GM18498 (cell line): ENCODE measurements around the gene IFT122.
A peak's percentile ranks its signal among the peaks of the same experiment; 100 is the strongest.

Source experiments
- ATAC-seq: cut with Tn5 transposase; IDR thresholded peaks from one replicate; pipeline ENCODE4 v1.9.1; 2021; ENCODE audit warnings: mild to moderate bottlenecking, moderate library complexity; ENCODE audit not compliant: unreplicated experiment

Gene IFT122

DNA sequence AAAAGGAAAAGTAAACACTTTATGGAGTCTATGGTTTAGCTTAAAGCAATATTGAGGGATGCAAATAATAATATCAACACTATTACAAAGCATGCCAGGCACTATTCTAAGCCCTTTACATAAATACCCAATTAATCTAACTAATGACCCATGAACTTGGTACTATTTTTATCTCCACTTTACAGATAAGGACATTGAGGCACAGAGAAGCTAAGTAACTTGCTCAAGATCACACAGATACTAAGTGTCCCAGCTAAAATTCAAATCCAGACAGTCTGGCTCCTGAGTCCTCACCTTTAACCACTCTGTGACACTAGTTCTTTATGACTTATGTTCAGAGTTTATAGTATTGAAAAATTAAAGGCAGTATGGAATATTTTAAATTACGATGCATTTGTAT is 5.9 kb upstream of the IFT122 start:
- no peak for ATAC-seq

GRCh38 chr3:129435367-129435766 is 4.7 kb upstream of the IFT122 start:
- no peak for ATAC-seq

DNA sequence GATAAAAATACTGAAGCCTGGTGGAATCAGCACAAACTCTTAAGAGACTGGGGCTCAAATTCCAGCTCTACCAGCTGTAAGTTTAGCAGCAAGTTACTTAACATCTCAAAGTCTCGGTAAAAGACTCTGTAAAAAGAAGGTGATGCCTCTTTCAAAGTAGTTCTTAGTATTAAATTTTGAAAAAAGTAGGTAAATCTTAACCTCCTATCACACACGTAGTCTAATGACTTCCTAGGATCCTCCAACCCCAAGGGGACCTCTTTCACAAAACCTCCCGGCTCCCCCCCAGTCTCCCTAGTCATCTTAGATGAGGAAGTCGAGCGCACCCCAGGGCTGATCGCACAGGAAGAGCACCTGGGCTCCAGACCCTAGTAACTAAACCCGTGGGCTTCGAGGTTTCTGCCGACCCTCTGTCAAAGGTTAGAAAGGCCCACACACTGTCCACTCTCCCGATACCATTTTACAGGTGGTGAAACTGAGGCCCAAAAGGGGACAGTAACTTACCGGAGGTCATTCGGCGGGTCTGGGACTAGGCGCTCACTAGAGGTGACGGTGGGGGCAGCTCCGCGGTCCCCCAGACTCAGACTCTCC is 703 bp upstream of the IFT122 start:
- ATAC-seq: peak; percentile 22

- ATAC-seq: no peak
Measured at GRCh38 chr3:129440618-129441190, 680 bp downstream of the IFT122 start.

DNA sequence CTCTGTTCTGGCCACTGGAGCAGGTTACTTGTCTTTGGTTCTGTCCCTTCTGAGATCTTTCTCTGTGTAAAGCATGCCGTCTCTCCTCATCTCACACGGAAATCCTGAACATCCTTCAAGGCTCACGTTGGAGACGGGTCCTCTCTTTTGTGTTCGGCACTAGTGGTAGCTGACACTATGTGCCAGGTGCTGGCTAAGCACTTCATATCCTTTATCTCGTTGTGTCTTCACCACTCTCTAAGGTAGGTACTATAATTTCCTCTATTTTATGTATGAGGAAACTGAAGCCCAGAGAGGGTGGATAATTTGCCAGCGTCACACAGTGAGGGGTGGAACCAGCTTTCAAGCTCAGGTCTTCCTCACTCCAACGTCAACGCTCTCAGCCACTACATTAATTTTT is 1.2 kb downstream of the IFT122 start:
- ATAC-seq: no peak

- ATAC-seq: no peak
Measured at GRCh38 chr3:129441782-129442181, 1.8 kb downstream of the IFT122 start.

DNA sequence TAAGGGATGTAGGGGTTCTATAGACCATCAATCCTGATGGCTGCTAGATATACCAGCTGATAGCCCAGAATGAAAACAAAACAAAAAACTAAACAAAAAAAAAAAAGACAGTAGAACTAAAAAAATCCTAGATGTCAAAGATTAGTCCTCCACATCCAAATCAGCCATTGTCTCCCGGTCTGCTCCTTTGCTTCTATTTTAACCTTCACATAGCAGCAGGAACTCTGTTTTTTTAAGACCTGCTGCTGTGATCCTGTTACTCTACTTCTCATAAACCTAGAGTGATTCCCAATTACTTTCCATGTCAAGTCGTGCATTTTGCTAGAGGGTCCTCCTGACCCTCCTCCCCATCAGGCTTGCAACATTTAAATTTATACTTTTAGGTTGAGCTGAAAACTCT is 2.5 kb downstream of the IFT122 start:
- ATAC-seq: no peak

DNA sequence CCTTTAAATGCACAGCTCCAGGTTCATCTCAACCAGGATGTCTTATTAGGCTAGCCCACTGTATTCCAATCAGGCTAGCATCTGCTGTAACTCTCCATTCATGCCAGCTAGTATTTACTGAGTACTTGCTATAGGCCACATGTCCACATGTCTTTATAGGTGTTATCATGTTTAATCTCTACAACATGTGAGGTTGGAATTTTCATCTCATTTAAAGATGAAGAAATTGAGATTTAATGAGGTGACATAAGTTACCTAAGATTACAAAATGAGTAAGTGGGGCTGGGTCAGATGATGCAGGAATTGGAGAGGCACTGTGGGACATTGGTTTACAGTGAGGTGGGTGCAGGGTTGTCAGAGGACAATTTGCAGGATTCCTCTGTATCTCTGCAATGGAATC is 2.9 kb downstream of the IFT122 start:
- ATAC-seq: no peak

DNA sequence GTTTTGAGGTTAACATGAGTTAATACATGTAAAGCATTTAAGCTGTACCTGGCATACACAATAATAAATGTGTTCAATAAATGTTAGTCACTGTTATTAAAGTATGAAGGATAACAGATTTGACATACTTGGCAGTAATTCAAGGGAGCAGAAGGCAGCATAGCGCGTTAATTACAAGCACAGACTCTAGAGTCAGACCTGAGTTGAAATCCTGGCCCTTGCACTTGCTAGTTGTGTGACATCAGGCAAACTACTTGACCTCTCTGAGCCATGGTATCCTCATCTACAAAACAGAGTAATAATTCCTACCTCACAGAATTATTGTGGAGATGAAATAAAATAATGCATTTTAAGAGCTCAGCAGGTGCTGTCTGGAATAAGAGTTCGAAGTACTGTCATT is 5.4 kb downstream of the IFT122 start:
- ATAC-seq: no peak

- no peak for ATAC-seq
Measured at GRCh38 chr3:129446926-129447325, 6.9 kb downstream of the IFT122 start.

DNA sequence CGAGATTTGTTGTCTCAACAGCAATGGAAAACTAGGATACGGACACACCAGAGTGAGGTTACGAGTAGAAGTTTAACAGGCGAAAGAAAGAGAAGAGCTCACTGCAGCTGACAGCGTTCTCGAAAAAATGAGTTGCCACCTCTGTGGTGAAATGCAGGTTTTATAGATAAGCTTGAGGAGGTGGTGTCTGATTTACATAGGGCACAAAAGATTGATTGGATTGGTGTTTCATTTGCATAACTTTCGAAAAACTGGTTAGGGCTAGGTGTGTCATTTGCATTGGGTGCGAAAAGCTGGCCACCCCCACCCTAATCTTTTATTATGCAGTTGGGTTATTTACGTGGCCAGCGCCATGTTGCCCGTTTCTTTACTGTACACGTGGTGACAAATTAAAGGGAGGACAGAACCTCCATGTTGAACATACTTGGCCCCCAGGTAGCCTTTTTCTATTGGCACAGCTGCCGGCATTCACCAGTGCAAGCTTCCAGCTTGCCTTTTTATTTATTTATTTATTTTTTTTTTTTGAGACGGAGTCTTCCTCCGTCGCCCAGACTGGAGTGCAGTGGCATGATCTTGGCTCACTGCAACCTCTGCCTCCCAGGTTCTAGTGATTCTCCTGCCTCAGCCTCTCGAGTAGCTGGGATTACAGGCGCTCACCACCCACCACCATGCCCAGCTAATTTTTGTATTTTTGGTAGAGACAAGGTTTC is 8.3 kb downstream of the IFT122 start:
- no peak for ATAC-seq

GRCh38 chr3:129449279-129450115 is 9.5 kb downstream of the IFT122 start:
- ATAC-seq: no peak

DNA sequence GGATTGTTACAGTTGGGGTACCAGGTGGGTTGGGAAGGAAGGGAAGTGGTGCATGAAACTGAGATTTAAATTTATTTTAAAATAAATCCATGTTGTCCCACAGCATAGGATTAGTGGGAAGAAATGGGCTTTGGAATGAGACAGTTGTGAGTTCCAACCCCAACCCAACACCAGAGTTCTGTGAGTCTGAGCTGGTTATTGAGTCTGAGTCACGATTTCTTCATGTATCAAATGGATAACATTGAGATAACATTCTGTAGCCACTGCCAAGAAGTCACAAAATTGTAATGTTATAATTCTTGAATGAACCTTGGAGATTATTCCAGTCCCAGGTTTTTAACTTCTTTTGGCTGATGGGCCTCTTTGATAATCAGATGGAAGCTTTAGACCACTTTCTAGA is 13.7 kb downstream of the IFT122 start:
- ATAC-seq: no peak

DNA sequence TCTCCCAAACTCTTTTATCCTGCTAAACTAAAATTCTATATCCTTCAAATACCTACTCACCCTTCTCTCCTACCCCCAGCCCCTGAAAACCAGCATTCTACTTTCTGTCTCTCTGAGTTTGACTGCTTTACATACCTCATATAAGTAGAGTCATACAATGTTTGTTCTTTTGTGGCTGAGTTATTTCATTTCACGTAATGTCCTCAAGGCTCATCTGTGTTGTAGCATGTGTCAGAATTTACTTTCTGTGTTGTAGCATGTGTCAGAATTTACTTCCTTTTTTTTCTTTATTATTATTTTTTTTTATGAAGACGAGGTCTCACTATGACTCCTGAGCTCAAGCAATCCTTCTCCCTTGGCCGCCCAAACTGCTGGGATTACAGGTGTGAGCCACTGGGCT is 20.1 kb downstream of the IFT122 start:
- ATAC-seq: no peak

GRCh38 chr3:129460572-129460971 is 20.5 kb downstream of the IFT122 start:
- no peak for ATAC-seq

DNA sequence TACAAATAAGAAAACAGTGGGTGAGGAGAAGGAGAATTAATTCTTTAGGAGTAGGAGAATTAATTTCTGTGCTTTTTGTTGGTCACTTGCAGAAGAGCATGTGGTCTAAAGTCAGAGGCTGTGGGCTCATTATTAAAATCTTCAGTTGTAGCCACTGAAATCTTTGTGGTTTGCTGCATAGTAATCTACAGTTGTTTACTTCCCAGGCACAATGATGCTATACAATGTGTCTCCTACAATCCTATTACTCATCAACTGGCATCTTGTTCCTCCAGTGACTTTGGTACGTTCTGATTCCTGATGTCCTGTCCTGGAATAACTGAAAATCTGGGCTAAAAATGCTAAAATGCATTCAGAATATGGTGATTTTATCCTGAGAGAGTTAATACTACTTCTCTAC is 21.0 kb downstream of the IFT122 start:
- ATAC-seq: no peak

GRCh38 chr3:129461461-129462146 is 21.6 kb downstream of the IFT122 start:
- ATAC-seq: no peak

DNA sequence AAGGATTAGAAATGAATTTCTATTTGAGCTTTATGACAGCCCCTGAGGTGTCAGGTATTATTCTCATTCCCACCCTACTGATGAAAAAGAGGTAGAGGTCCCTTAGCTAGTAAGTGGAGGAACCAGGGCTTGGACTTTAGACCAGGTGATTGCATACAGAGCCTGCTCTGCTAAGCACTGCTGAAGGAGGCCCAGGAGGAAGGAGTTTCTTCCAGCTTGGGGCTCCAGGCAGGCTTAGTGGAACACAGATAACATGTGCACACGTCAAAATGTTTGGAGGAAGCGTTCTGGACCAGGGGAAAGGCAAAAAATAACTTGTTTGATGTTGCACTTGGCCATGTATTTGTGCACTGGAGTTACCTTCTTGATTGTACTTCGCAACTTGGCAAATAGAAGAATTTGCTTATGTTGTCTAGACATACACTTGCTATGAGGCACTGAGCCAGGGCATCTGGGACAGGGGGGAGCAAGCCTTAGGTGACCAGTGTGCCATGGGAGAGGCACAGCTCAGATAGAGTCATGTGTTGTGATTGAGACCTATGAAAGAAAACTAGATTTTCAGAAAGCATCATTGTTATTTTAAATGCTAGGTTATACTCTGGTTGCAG is 22.4 kb downstream of the IFT122 start:
- no peak for ATAC-seq

DNA sequence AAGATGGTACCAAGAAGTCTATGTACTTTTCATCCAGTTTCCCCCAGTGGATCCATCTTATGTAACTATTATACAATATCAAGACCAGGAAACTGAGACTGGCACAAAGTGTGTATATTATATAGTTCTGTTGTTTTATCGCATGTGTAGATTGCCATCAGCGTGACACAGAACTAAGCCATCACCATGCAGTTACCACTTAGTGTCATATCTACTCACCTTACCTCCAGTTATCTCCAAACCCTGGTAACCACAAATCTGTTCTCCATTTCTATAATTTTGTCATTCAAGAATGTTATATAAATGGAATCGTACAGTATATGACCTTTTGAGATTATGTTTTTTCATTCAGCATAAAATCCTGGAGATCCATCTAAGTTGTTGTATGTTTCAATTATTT is 23.1 kb downstream of the IFT122 start:
- ATAC-seq: no peak

DNA sequence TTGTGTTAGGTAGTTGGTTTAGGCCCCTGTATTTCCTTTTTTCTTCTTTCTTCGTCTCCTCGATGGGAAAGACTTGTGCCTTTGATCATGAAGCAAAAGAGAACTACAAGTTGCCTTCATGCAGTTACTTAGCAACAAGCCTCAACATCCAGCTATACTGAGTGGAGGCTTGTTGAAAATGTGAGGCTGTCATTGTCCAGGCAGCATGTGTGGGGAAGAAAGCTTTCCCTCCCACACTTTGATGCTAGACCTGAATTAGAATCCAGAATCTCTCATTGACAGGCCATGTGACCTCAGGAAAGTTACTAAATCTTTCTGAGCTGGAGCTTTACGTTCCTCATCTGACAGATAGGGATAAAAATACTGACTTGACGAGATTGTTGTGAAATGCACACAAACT is 23.7 kb downstream of the IFT122 start:
- ATAC-seq: no peak

DNA sequence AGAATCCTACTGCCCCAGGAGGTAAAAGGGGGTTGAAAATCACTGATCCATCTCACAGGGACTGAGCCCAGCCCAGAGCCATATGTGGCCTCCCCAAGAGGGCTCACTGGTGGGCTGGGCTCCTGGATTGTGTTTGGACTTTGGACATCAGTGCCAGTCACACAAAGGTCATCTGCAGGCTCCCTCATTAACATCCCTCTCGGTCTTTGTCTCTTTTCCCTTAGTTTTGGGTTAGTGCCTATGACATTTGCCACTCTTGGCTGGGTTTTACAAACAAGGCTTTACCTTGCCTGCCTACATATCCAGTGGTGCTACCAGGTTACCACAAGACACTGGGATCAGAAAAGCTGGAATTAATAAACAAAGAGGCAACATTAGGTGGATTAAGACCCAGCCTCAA is 27.9 kb downstream of the IFT122 start:
- no peak for ATAC-seq
